ENCODE results near the gene YWHAG.

GRCh38 chr7:76356823-76357222, 2.0 kb downstream of the YWHAG start:
- TF ChIP-seq YY1 (IDR thresholded peaks at IDR 0.05; ENCODE audit: low read depth): no peak
- no peak for TF ChIP-seq TAF1 (IDR thresholded peaks at IDR 0.05; ENCODE audit: low read depth)
- TF ChIP-seq, protein P1, sequence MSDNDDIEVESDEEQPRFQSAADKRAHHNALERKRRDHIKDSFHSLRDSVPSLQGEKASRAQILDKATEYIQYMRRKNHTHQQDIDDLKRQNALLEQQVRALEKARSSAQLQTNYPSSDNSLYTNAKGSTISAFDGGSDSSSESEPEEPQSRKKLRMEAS (IDR thresholded peaks at IDR 0.05): no peak
- TF ChIP-seq, protein P2, sequence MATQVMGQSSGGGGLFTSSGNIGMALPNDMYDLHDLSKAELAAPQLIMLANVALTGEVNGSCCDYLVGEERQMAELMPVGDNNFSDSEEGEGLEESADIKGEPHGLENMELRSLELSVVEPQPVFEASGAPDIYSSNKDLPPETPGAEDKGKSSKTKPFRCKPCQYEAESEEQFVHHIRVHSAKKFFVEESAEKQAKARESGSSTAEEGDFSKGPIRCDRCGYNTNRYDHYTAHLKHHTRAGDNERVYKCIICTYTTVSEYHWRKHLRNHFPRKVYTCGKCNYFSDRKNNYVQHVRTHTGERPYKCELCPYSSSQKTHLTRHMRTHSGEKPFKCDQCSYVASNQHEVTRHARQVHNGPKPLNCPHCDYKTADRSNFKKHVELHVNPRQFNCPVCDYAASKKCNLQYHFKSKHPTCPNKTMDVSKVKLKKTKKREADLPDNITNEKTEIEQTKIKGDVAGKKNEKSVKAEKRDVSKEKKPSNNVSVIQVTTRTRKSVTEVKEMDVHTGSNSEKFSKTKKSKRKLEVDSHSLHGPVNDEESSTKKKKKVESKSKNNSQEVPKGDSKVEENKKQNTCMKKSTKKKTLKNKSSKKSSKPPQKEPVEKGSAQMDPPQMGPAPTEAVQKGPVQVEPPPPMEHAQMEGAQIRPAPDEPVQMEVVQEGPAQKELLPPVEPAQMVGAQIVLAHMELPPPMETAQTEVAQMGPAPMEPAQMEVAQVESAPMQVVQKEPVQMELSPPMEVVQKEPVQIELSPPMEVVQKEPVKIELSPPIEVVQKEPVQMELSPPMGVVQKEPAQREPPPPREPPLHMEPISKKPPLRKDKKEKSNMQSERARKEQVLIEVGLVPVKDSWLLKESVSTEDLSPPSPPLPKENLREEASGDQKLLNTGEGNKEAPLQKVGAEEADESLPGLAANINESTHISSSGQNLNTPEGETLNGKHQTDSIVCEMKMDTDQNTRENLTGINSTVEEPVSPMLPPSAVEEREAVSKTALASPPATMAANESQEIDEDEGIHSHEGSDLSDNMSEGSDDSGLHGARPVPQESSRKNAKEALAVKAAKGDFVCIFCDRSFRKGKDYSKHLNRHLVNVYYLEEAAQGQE (IDR thresholded peaks at IDR 0.05; ENCODE audit: low read depth): no peak
- no peak for TF ChIP-seq TEAD4 (IDR thresholded peaks at IDR 0.05)
- TF ChIP-seq CEBPB (IDR thresholded peaks at IDR 0.05): no peak
- TF ChIP-seq EGR1 (IDR thresholded peaks at IDR 0.05): no peak
